ENCODE data around the gene HIC2. TPM values are rescaled to one million over a fixed set of nuclear protein-coding genes. Genes with fewer than 3 reads are reported as not detected.
"Not testable (repeated sequence)": the region's sequence is repeated elsewhere in the genome, so short reads cannot be mapped to it uniquely, and the experiment has no call there.

Gene HIC2
- total RNA-seq, 1 donor from 2014 or later = 1.8 TPM

- no peak for DNase-seq (ENCODE audit: low read depth in 2 of 2)
These were observed 33.2 kb downstream of the HIC2 start for GRCh38 chr22:21450320-21450831.

- no peak for DNase-seq (ENCODE audit: low read depth in 2 of 2)
These were observed 33.7 kb downstream of the HIC2 start for GRCh38 chr22:21450858-21451353.

- no peak for DNase-seq (ENCODE audit: low read depth in 2 of 2)
These were observed 34.7 kb downstream of the HIC2 start for GRCh38 chr22:21451545-21452520.

GRCh38 chr22:21452666-21453065 lies 35.5 kb downstream of the HIC2 start:
- DNase-seq (ENCODE audit: low read depth in 2 of 2) = not testable (repeated sequence)

- DNase-seq (ENCODE audit: low read depth in 2 of 2) = not testable (repeated sequence)
These were observed 37.8 kb downstream of the HIC2 start for GRCh38 chr22:21454998-21455333.

GRCh38 chr22:21455334-21456089 lies 38.3 kb downstream of the HIC2 start:
- DNase-seq (ENCODE audit: low read depth in 2 of 2) = no peak

GRCh38 chr22:21457023-21457787 lies 40.0 kb downstream of the HIC2 start:
- no peak for DNase-seq (ENCODE audit: low read depth in 2 of 2)

- DNase-seq (ENCODE audit: low read depth in 2 of 2) = not testable (repeated sequence)
These were observed 45.5 kb downstream of the HIC2 start for GRCh38 chr22:21462672-21463071.

GRCh38 chr22:21467337-21468193 lies 50.4 kb downstream of the HIC2 start, which contains the start of gene TMEM191C:
Gene TMEM191C (plus strand): TSS chr22:21467387. CDS start chr22:21467460, 73 bp downstream.
- not testable (repeated sequence) for DNase-seq (ENCODE audit: low read depth in 2 of 2)

GRCh38 chr22:21468194-21469096 lies 51.3 kb downstream of the HIC2 start:
- DNase-seq (ENCODE audit: low read depth in 2 of 2) = peak in 1 of 2 donors; percentile 82

- DNase-seq (ENCODE audit: low read depth in 2 of 2) = not testable (repeated sequence)
These were observed 52.2 kb downstream of the HIC2 start for GRCh38 chr22:21469097-21469994.

GRCh38 chr22:21472984-21473383 lies 55.8 kb downstream of the HIC2 start:
- not testable (repeated sequence) for DNase-seq (ENCODE audit: low read depth in 2 of 2)

GRCh38 chr22:21473664-21474063 lies 56.5 kb downstream of the HIC2 start:
- not testable (repeated sequence) for DNase-seq (ENCODE audit: low read depth in 2 of 2)

- not testable (repeated sequence) for DNase-seq (ENCODE audit: low read depth in 2 of 2)
These were observed 66.9 kb downstream of the HIC2 start for GRCh38 chr22:21484039-21484438.

- not testable (repeated sequence) for DNase-seq (ENCODE audit: low read depth in 2 of 2)
These were observed 70.6 kb downstream of the HIC2 start for GRCh38 chr22:21487723-21488122.

GRCh38 chr22:21489149-21489680 lies 72.0 kb downstream of the HIC2 start:
- not testable (repeated sequence) for DNase-seq (ENCODE audit: low read depth in 2 of 2)

GRCh38 chr22:21490556-21490955 lies 73.4 kb downstream of the HIC2 start:
- not testable (repeated sequence) for DNase-seq (ENCODE audit: low read depth in 2 of 2)

GRCh38 chr22:21492271-21492670 lies 75.1 kb downstream of the HIC2 start:
- not testable (repeated sequence) for DNase-seq (ENCODE audit: low read depth in 2 of 2)
